Neural crest cell (in vitro differentiated cells): ENCODE results near the gene HEG1. TPM values are rescaled to one million over a fixed set of nuclear protein-coding genes. Genes with fewer than 3 reads are reported as not detected.

Experiments used
- DNase-seq: peaks from one replicate; pipeline ENCODE4 v3.0.0; 2021; ENCODE audit warnings: low read depth, mixed read lengths, low spot score
- H3K27ac Mint-ChIP-seq: one replicate; pipeline ENCODE4 v1.8.0; 2021; ENCODE audit warnings: mild to moderate bottlenecking, mixed read lengths; ENCODE audit not compliant: unreplicated experiment
- H3K27me3 Mint-ChIP-seq: 2 replicates; pipeline ENCODE4 v1.8.0; 2021; ENCODE audit warnings: low read depth, mild to moderate bottlenecking, mixed read lengths
- H3K36me3 Mint-ChIP-seq: 2 replicates; pipeline ENCODE4 v1.8.0; 2021; ENCODE audit warnings: low read depth, mild to moderate bottlenecking, mixed read lengths
- H3K4me1 Mint-ChIP-seq: 2 replicates; pipeline ENCODE4 v1.8.0; 2021; ENCODE audit warnings: mixed read lengths
- H3K4me3 Mint-ChIP-seq: one replicate; pipeline ENCODE4 v1.8.0; 2021; ENCODE audit warnings: mild to moderate bottlenecking, mixed read lengths
- H3K9me3 Mint-ChIP-seq: 2 replicates; pipeline ENCODE4 v1.8.0; 2021; ENCODE audit warnings: mixed read lengths
- CTCF ChIP-seq: fragments of 200-600 bp; sonication (generic); conservative IDR thresholded peaks from 2 replicates; pipeline ENCODE4 v1.5.0; 2021; ENCODE audit warnings: antibody characterized with exemption, mild to moderate bottlenecking
- total RNA-seq: library from RNA; stranded (reverse); gene quantifications from 2 replicates; pipeline ENCODE4 v1.2.1, GENCODE V29; 2021

HEG1 gene
- total RNA-seq, 1 donor from 2014 or later, result 32.0 TPM

DNA sequence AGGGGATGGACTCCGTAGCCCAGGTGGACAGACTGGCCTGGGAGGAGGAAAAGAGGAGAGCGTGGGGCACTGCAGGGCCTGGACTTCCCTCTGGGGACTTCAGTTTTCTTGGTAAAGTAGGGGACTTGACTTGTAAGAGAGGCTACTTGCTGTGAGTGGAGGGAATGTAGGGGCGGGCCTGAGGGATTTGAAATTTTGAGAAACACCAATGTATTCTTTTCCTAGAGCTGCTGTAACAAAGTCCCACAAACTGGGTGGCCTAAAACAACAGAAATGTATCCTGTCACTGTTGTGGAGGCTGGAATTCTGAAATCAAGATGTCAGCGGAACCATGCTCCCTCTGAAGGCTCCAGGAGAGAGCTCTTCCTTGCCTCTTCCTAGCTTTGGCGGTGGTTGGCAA is 5.8 kb upstream of the HEG1 start:
- peaks cover 6% of the 10 kb centered on the region for H3K9me3 Mint-ChIP-seq
- no peaks in the 10 kb centered on the region for H3K36me3 Mint-ChIP-seq
- H3K27ac Mint-ChIP-seq, result no peak overlapping the region
- TF ChIP-seq CTCF, result no peak
- no peak for DNase-seq
- H3K4me3 Mint-ChIP-seq, result no peak overlapping the region
- peaks cover 11% of the 10 kb centered on the region for H3K4me1 Mint-ChIP-seq
- H3K27me3 Mint-ChIP-seq, result peaks cover 25% of the 10 kb centered on the region

GRCh38 chr3:125061170-125061569 is 5.4 kb upstream of the HEG1 start:
- H3K9me3 Mint-ChIP-seq, result peaks cover 6% of the 10 kb centered on the region
- H3K4me1 Mint-ChIP-seq, result peaks cover 15% of the 10 kb centered on the region
- H3K36me3 Mint-ChIP-seq, result no peaks in the 10 kb centered on the region
- no peak overlapping the region for H3K27ac Mint-ChIP-seq
- no peak overlapping the region for H3K4me3 Mint-ChIP-seq
- no peak for DNase-seq
- TF ChIP-seq CTCF, result no peak
- H3K27me3 Mint-ChIP-seq, result peaks cover 29% of the 10 kb centered on the region

- Mint-ChIP-seq H3K27ac (no peak overlapping the region), H3K9me3 (peaks cover 3% of the 10 kb centered on the region), H3K4me1 (peaks cover 20% of the 10 kb centered on the region), H3K36me3 (no peaks in the 10 kb centered on the region), H3K4me3 (peak overlapping the region; percentile 25), H3K27me3 (peaks cover 34% of the 10 kb centered on the region)
- no peak for DNase-seq
- TF ChIP-seq CTCF, result peak; percentile 19
Measured at GRCh38 chr3:125059488-125060245, 3.9 kb upstream of the HEG1 start.

DNA sequence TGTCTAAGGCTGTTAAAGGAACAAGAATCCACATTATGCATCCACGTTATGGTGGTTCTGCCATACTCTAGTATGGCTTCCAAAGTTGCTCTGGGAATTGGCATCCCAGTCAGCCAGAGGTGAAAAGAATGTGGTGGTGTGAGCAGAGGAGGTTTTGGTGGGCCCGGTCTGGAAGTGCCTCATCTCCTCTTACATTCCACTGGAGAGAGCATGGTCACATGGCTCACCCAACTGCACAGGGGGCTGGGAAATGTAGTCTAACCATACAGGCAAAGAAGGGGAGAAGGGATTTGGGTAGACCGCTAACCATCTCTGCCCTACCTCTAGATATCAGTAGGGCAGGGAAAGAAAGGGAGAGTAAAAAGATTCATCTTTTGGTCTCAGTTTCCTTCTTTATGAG is 3.2 kb upstream of the HEG1 start:
- DNase-seq, result no peak
- no peak overlapping the region for H3K4me3 Mint-ChIP-seq
- H3K36me3 Mint-ChIP-seq, result no peaks in the 10 kb centered on the region
- no peak overlapping the region for H3K27ac Mint-ChIP-seq
- peaks cover 37% of the 10 kb centered on the region for H3K27me3 Mint-ChIP-seq
- TF ChIP-seq CTCF, result no peak
- H3K4me1 Mint-ChIP-seq, result peaks cover 27% of the 10 kb centered on the region
- no peaks in the 10 kb centered on the region for H3K9me3 Mint-ChIP-seq

- TF ChIP-seq CTCF, result no peak
- no peak for DNase-seq
- Mint-ChIP-seq H3K27me3 (peaks cover 39% of the 10 kb centered on the region), H3K4me1 (peaks cover 31% of the 10 kb centered on the region), H3K36me3 (no peaks in the 10 kb centered on the region), H3K27ac (no peak overlapping the region), H3K9me3 (no peaks in the 10 kb centered on the region), H3K4me3 (no peak overlapping the region)
Measured at GRCh38 chr3:125058529-125058928, 2.7 kb upstream of the HEG1 start.
